SU-DHL-6 (cell line): Measurements from ENCODE around the gene SNX27.

Experiments
- EZH2phosphoT487 ChIP-seq: fragments of 200-600 bp; sonication (generic), shearing (Covaris generic); conservative IDR thresholded peaks from 2 replicates; pipeline ENCODE4 v1.6.1; 2018; ENCODE audit warnings: mild to moderate bottlenecking, antibody characterized with exemption, low read length, moderate library complexity, mixed read lengths
- TF ChIP-seq, protein P1 (sequence below): fragments of 200-600 bp; sonication (generic); IDR thresholded peaks from one replicate; pipeline ENCODE4 v1.5.1; 2017; ENCODE audit warnings: antibody characterized with exemption, mild to moderate bottlenecking, low read length, moderate library complexity; ENCODE audit not compliant: insufficient read depth, poor library complexity, severe bottlenecking

- TF ChIP-seq, protein P1, sequence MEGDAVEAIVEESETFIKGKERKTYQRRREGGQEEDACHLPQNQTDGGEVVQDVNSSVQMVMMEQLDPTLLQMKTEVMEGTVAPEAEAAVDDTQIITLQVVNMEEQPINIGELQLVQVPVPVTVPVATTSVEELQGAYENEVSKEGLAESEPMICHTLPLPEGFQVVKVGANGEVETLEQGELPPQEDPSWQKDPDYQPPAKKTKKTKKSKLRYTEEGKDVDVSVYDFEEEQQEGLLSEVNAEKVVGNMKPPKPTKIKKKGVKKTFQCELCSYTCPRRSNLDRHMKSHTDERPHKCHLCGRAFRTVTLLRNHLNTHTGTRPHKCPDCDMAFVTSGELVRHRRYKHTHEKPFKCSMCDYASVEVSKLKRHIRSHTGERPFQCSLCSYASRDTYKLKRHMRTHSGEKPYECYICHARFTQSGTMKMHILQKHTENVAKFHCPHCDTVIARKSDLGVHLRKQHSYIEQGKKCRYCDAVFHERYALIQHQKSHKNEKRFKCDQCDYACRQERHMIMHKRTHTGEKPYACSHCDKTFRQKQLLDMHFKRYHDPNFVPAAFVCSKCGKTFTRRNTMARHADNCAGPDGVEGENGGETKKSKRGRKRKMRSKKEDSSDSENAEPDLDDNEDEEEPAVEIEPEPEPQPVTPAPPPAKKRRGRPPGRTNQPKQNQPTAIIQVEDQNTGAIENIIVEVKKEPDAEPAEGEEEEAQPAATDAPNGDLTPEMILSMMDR: no peak
- TF ChIP-seq EZH2phosphoT487: no peak
Measured at GRCh38 chr1:151702936-151703335, 91.1 kb downstream of the SNX27 start.
